Fibroblast of pulmonary artery (primary cell): ENCODE data around the gene DPP9.

Experiments
- DNase-seq: peaks from one replicate; pipeline ENCODE4 v3.0.0-alpha.2; 2010; ENCODE audit warnings: low read depth
- H3K4me3 ChIP-seq: replicated peaks from 2 replicates; pipeline ENCODE4 v1.5.1; 2011; ENCODE audit warnings: low read depth, mild to moderate bottlenecking, control low read depth, low read length, moderate library complexity
- CTCF ChIP-seq: IDR thresholded peaks from 2 replicates; pipeline ENCODE4 v1.5.1; 2011; ENCODE audit warnings: mild to moderate bottlenecking, control low read depth, low read length, inconsistent platforms; ENCODE audit errors: missing control alignments

Gene DPP9

GRCh38 chr19:4702764-4703163, 20.9 kb downstream of the DPP9 start:
- no peak for DNase-seq
- TF ChIP-seq CTCF = no peak
- H3K4me3 ChIP-seq = no peak overlapping the region

DNA sequence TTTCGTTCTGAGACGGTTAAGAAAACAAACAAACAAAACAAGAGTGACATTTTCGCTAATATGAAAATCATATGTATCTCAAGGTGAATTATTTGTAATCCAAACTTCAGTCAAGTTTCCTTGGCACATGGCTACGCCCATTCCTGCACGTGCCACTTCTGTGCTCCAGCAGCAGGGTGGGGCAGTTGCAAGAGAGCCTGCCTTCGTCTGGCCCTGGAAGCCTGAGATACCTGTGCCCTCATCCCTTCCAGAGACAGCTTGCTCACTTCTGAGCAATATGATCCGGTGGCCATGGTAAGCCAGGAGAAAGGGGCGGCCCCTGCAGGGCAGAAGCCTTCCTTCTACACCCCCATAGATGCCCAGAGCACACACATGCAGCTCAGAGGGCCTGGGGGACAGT, 22.1 kb downstream of the DPP9 start:
- no peak overlapping the region for H3K4me3 ChIP-seq
- no peak for DNase-seq
- no peak for TF ChIP-seq CTCF

GRCh38 chr19:4700693-4700970, 23.0 kb downstream of the DPP9 start:
- no peak overlapping the region for H3K4me3 ChIP-seq
- TF ChIP-seq CTCF = no peak
- no peak for DNase-seq

DNA sequence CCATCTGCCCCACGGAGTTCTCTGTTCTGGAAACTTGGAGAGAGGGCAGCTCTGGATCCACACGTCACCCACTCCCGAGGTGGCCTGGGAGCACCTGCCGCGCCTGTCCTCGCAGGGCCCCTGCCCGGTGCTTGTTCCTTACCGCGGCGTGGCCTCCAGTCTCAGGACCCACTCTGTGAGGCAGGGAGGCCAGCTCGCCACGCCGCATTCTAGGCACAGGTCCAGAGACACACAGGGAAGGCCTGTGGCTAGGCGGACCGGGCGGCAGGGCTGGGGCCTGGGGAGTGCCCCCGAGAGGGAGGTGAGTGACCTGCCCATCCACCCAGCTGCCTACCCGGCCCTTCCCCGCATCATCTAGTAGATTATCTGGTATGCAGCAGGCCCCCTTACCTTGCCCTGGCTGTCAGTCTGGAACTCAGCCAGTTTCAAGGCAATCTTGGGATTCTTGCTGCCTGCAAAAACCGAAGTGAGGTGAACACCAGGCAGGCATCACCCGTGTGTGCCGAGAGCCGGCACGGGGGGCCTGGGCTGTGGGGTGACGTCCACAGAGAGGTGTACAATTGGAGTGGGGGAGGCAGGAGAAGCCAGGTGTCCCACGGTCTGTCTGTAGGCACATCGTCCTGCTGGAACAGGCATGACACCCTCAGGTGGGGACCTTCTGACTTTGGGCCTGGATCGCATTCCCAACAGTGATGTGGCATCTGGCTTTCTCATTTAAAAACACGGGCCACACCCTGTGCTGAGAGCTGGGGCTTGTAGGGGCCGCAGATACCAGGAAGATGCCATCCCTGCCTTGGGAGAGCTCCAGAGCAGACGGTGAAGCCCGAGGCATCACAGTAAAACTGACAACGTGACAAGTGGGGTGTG, 23.6 kb downstream of the DPP9 start:
- no peak for TF ChIP-seq CTCF
- no peak for DNase-seq
- no peak overlapping the region for H3K4me3 ChIP-seq

GRCh38 chr19:4697304-4697703, 26.3 kb downstream of the DPP9 start:
- no peak for TF ChIP-seq CTCF
- no peak for DNase-seq
- no peak overlapping the region for H3K4me3 ChIP-seq

DNA sequence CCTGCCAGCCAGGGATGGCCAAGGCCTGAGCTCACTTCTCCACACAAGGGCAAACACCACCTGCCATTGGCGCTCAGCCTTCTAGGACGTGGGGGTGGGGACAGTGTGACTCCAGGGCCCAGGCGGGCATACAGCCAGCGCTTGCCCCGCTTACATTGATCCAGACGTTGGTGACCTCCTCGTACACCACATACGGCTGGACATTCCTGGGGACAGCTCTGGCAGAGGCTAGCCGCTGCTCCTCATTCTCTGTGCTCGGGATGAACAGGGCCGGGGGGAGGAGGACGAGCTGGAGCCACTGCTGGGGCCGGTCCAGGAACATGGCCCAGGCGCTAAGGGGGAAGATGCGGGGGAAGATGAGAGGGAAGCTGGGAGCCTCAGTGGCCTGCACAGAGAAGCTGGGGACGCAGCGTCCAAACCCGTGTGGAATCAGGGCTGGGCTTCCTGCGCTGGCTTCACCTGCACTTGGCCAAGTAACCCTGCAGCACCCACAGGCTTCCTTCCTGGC, 28.4 kb downstream of the DPP9 start:
- TF ChIP-seq CTCF = no peak
- no peak for DNase-seq
- no peak overlapping the region for H3K4me3 ChIP-seq

GRCh38 chr19:4694211-4694987, 29.2 kb downstream of the DPP9 start:
- peak; percentile 91 for DNase-seq
- TF ChIP-seq CTCF = no peak

More at GRCh38 chr19:4694211-4694987, 29.2 kb downstream of the DPP9 start:
- H3K4me3 ChIP-seq = no peak overlapping the region
